DOHH2 (cell line): ENCODE results near the gene NRXN3.

Source experiments
- H3F3A ChIP-seq: fragments of 200-600 bp; sonication (generic), shearing (Covaris generic); 2 replicates; pipeline ENCODE4 v1.6.0; 2016; ENCODE audit warnings: antibody characterized with exemption, mild to moderate bottlenecking; ENCODE audit not compliant: control insufficient read depth, insufficient read depth
- H3K27ac ChIP-seq: fragments of 200-600 bp; sonication (generic); 2 replicates; pipeline ENCODE4 v1.5.1; 2014; ENCODE audit warnings: low read depth, mild to moderate bottlenecking, low read length, moderate library complexity
- H3K27me3 ChIP-seq: fragments of 200-600 bp; sonication (generic); 2 replicates; pipeline ENCODE4 v1.6.1; 2014; ENCODE audit warnings: mild to moderate bottlenecking, low read length, mixed read lengths; ENCODE audit not compliant: control insufficient read depth
- H3K36me3 ChIP-seq: fragments of 200-600 bp; sonication (generic); 2 replicates; pipeline ENCODE4 v1.6.1; 2014; ENCODE audit warnings: mild to moderate bottlenecking, low read length, moderate library complexity, mixed read lengths; ENCODE audit not compliant: control insufficient read depth
- H3K4me1 ChIP-seq: fragments of 200-600 bp; sonication (generic); 2 replicates; pipeline ENCODE4 v1.6.1; 2014; ENCODE audit warnings: mild to moderate bottlenecking, low read length, mixed read lengths; ENCODE audit not compliant: control insufficient read depth
- H3K4me2 ChIP-seq: fragments of 200-600 bp; sonication (generic); 2 replicates; pipeline ENCODE4 v1.6.0; 2014; ENCODE audit warnings: mild to moderate bottlenecking, low read length, moderate library complexity
- H3K4me3 ChIP-seq: fragments of 200-600 bp; sonication (generic); 2 replicates; pipeline ENCODE4 v1.5.1; 2014; ENCODE audit warnings: mild to moderate bottlenecking, low read length, mixed read lengths
- H3K79me2 ChIP-seq: fragments of 200-600 bp; sonication (generic); 2 replicates; pipeline ENCODE4 v1.6.1; 2014; ENCODE audit warnings: mild to moderate bottlenecking, low read length, mixed read lengths; ENCODE audit not compliant: control insufficient read depth
- H3K9me2 ChIP-seq: fragments of 200-600 bp; sonication (generic); replicated peaks from 2 replicates; pipeline ENCODE4 v1.6.1; 2014; ENCODE audit warnings: mild to moderate bottlenecking, low read length, mixed read lengths; ENCODE audit not compliant: control insufficient read depth
- H3K9me3 ChIP-seq: fragments of 200-600 bp; sonication (generic); 2 replicates; pipeline ENCODE4 v1.6.1; 2014; ENCODE audit warnings: antibody characterized with exemption, low read length, mixed read lengths; ENCODE audit not compliant: control insufficient read depth, insufficient read depth
- H4K20me1 ChIP-seq: fragments of 200-600 bp; sonication (generic); 2 replicates; pipeline ENCODE4 v1.6.0; 2014; ENCODE audit warnings: low read depth, mild to moderate bottlenecking, antibody characterized with exemption, low read length, moderate library complexity; ENCODE audit not compliant: control insufficient read depth, insufficient read depth
- EZH2phosphoT487 ChIP-seq: fragments of 200-600 bp; sonication (generic); IDR thresholded peaks from 2 replicates; pipeline ENCODE4 v1.6.1; 2017; ENCODE audit warnings: borderline replicate concordance, mild to moderate bottlenecking, antibody characterized with exemption, low read length, moderate library complexity, mixed read lengths
- TF ChIP-seq, protein P1 (sequence below): fragments of 200-600 bp; sonication (generic); IDR thresholded peaks from one replicate; pipeline ENCODE4 v1.5.1; 2014; ENCODE audit warnings: antibody characterized with exemption, mild to moderate bottlenecking, low read depth, low read length; ENCODE audit not compliant: poor library complexity, severe bottlenecking

NRXN3 gene

DNA sequence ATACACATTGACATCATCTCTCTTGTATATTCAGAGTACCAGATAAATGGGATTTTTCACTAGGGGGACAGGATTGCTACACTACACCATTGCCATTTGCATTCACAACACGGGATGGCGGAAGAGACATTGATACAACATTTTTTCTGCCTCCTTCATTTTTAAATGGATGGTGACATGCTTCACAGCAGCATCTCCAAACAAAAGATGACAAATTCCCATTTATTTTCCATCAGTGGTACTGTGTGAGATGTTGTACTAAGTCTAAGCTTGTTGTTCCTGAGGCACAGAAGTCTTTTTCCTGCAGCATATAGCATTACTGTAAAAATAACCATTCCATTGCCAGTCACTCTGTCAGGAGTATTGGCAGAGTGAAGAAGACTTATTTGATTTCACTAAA, 912.7 kb downstream of the NRXN3 start:
- no peaks in the 10 kb centered on the region for H3K27me3 ChIP-seq
- H3K36me3 ChIP-seq, result no peaks in the 10 kb centered on the region
- TF ChIP-seq, protein P1, sequence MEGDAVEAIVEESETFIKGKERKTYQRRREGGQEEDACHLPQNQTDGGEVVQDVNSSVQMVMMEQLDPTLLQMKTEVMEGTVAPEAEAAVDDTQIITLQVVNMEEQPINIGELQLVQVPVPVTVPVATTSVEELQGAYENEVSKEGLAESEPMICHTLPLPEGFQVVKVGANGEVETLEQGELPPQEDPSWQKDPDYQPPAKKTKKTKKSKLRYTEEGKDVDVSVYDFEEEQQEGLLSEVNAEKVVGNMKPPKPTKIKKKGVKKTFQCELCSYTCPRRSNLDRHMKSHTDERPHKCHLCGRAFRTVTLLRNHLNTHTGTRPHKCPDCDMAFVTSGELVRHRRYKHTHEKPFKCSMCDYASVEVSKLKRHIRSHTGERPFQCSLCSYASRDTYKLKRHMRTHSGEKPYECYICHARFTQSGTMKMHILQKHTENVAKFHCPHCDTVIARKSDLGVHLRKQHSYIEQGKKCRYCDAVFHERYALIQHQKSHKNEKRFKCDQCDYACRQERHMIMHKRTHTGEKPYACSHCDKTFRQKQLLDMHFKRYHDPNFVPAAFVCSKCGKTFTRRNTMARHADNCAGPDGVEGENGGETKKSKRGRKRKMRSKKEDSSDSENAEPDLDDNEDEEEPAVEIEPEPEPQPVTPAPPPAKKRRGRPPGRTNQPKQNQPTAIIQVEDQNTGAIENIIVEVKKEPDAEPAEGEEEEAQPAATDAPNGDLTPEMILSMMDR, result no peak
- no peak for TF ChIP-seq EZH2phosphoT487
- H3K79me2 ChIP-seq, result no peaks in the 10 kb centered on the region
- no peaks in the 10 kb centered on the region for H3K9me3 ChIP-seq
- no peaks in the 10 kb centered on the region for H3F3A ChIP-seq
- no peak overlapping the region for H3K4me2 ChIP-seq
- H3K4me3 ChIP-seq, result no peak overlapping the region
- H3K4me1 ChIP-seq, result no peaks in the 10 kb centered on the region
- H3K27ac ChIP-seq, result no peak overlapping the region
- H3K9me2 ChIP-seq, result no peaks in the 10 kb centered on the region
- H4K20me1 ChIP-seq, result no peaks in the 10 kb centered on the region

DNA sequence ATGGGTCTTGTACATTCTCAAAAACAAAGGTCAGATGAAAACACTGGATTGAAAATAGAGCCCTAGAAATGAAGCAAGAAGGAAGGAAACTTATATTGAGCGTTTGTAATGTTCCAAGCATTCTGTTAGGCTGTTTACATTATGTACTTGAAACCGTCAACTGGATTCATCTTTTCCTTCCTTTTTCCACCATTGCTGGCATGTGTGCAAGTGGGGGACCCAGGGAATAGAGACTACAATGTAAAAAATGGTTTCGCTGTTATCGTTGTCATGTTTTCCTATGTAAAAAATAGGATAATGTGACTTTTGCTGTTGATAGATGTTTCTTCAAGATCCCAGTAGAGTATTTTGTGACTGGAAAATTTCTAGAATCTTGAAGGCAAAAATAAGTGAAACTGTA, 913.2 kb downstream of the NRXN3 start:
- Histone ChIP-seq H3K79me2 (no peaks in the 10 kb centered on the region), H3K27ac (no peak overlapping the region), H3K9me3 (no peaks in the 10 kb centered on the region), H4K20me1 (no peaks in the 10 kb centered on the region), H3K4me3 (no peak overlapping the region), H3K4me2 (no peak overlapping the region), H3K9me2 (no peaks in the 10 kb centered on the region), H3K27me3 (no peaks in the 10 kb centered on the region), H3K36me3 (no peaks in the 10 kb centered on the region), H3K4me1 (no peaks in the 10 kb centered on the region), H3F3A (no peaks in the 10 kb centered on the region)
- no peak for TF ChIP-seq EZH2phosphoT487
- TF ChIP-seq, protein P1, result no peak

DNA sequence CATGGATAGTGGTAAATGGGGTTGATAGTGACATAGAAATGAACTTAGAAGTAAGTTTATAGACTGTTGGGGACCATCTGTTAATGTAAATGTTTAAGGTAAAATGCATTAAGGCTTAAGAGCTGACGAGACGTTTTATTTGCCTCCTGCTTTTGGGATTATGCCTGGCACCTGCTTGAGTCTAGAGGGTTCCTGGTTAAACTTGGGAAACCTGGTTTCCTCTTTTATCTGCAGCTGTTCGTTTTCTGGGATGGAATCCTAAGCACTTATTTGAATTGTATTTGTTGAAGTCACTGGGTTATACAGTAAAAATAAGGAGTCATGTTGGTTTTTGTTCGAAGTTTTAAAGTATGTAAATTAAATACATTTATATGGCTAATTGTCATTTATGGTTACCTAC, 914.7 kb downstream of the NRXN3 start:
- no peaks in the 10 kb centered on the region for H3F3A ChIP-seq
- no peak overlapping the region for H3K4me2 ChIP-seq
- H3K27ac ChIP-seq, result no peak overlapping the region
- no peak overlapping the region for H3K4me3 ChIP-seq
- H3K36me3 ChIP-seq, result no peaks in the 10 kb centered on the region
- TF ChIP-seq, protein P1, result no peak
- TF ChIP-seq EZH2phosphoT487, result no peak
- H3K79me2 ChIP-seq, result no peaks in the 10 kb centered on the region
- no peaks in the 10 kb centered on the region for H3K4me1 ChIP-seq
- H3K9me3 ChIP-seq, result no peaks in the 10 kb centered on the region
- H3K27me3 ChIP-seq, result no peaks in the 10 kb centered on the region
- no peaks in the 10 kb centered on the region for H4K20me1 ChIP-seq
- no peaks in the 10 kb centered on the region for H3K9me2 ChIP-seq

DNA sequence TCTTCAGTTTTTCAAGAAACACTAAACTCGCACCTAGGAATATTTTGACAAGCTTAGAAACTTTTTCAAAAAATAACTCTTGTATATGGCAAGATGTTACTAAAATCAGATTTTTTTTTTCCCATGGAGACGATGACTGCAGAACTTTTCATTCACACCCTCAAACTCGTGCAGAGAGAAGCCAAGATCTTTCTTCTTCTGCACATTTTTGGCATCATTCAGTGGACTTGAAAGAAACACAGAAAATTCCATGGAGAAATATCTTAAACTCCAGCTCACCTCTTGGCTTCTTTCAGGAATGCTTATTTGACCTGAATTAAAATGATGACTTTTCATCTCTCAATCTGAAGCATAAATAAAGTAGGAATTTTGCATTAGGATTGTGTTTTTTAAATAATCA, 919.4 kb downstream of the NRXN3 start:
- H3K36me3 ChIP-seq, result no peaks in the 10 kb centered on the region
- H3K27ac ChIP-seq, result no peak overlapping the region
- H3K9me3 ChIP-seq, result no peaks in the 10 kb centered on the region
- no peak overlapping the region for H3K4me2 ChIP-seq
- H3K79me2 ChIP-seq, result no peaks in the 10 kb centered on the region
- no peaks in the 10 kb centered on the region for H3K4me1 ChIP-seq
- no peaks in the 10 kb centered on the region for H3F3A ChIP-seq
- TF ChIP-seq, protein P1, result no peak
- TF ChIP-seq EZH2phosphoT487, result no peak
- no peaks in the 10 kb centered on the region for H3K9me2 ChIP-seq
- no peaks in the 10 kb centered on the region for H3K27me3 ChIP-seq
- no peak overlapping the region for H3K4me3 ChIP-seq
- no peaks in the 10 kb centered on the region for H4K20me1 ChIP-seq
